Measurements from ENCODE around the gene CALR3. TPM values are rescaled to one million over a fixed set of nuclear protein-coding genes. Genes with fewer than 3 reads are reported as not detected.

CALR3 gene
- total RNA-seq, 3 donors from 2014 or later, result not detected

DNA sequence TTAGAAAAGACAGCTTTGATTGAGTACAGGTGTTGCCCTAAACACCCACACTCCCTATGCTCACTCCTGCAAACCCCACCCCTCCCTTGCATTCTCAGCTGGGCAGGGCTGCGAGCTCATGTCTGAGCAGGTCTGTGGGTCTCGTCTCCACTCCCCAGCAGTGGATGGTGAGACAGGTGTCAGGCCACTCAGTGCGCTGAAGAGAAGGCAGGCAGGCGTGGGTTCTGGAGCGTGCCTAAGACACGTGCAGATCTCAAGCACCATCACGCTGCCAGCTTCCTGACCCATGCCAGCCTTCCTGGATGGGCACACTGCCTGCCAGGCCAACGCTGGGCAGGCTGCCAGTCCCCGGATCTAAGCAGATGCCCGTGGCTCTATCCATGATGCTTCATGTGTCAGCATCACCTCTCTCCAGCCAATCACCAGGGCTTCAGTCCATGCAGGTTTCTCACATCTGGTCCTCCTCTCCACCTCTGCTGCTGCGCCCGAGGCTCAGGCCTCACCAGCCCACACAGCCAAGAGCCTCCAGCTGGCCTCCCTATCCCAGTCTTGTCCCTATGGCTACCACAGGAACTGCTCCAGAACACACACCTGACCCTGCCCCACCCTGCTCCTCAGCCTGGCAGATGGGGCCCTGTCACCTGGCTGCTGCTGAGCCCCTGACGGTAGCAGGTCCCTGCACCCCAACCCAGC is 66.8 kb downstream of the CALR3 start:
- no peak overlapping the region for H3K4me3 ChIP-seq
- no peaks in the 10 kb centered on the region for H3K4me1 ChIP-seq (ENCODE audit: low read depth)
- no peaks in the 10 kb centered on the region for H3K9me3 ChIP-seq
- intact Hi-C loops (cut with DNase I, micrococcal nuclease), result no loop called here
- TF ChIP-seq, protein P1, sequence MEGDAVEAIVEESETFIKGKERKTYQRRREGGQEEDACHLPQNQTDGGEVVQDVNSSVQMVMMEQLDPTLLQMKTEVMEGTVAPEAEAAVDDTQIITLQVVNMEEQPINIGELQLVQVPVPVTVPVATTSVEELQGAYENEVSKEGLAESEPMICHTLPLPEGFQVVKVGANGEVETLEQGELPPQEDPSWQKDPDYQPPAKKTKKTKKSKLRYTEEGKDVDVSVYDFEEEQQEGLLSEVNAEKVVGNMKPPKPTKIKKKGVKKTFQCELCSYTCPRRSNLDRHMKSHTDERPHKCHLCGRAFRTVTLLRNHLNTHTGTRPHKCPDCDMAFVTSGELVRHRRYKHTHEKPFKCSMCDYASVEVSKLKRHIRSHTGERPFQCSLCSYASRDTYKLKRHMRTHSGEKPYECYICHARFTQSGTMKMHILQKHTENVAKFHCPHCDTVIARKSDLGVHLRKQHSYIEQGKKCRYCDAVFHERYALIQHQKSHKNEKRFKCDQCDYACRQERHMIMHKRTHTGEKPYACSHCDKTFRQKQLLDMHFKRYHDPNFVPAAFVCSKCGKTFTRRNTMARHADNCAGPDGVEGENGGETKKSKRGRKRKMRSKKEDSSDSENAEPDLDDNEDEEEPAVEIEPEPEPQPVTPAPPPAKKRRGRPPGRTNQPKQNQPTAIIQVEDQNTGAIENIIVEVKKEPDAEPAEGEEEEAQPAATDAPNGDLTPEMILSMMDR (IDR thresholded peaks at IDR 0.05), result no peak
- no peaks in the 10 kb centered on the region for H3K36me3 ChIP-seq (ENCODE audit: low read depth)
- ATAC-seq (peak; percentile 30), DNase-seq (no peak)

Other genes starting within 250 kb of the CALR3 start
- 10 to 100 TPM in 2 of 3 donors, 1 to 10 TPM in 1; 8.1 to 29.5 (median 23.4) TPM for gene KLF2, start 171.3 kb downstream of the CALR3 start, total RNA-seq
- gene EPS15L1, start 24.2 kb downstream of the CALR3 start, total RNA-seq, result 10 to 100 TPM; 36.8 to 49.8 (median 40.0) TPM
- gene C19orf44, start 227 bp upstream of the CALR3 start, total RNA-seq, result 1 to 10 TPM; 2.0 to 8.4 (median 2.3) TPM
- 10 to 100 TPM; 36.3 to 43.0 (median 38.8) TPM for gene CHERP, start 46.3 kb upstream of the CALR3 start, total RNA-seq
- 10 to 100 TPM; 34.6 to 45.8 (median 44.0) TPM for gene SLC35E1, start 76.2 kb upstream of the CALR3 start, total RNA-seq
- gene MED26, start 132.0 kb upstream of the CALR3 start, total RNA-seq, result 10 to 100 TPM; 10.8 to 12.0 (median 11.2) TPM
- 10 to 100 TPM; 61.2 to 88.8 (median 70.1) TPM for gene SMIM7, start 164.0 kb upstream of the CALR3 start, total RNA-seq
- 1 to 10 TPM; 5.6 to 6.0 (median 5.8) TPM for gene TMEM38A, start 165.0 kb upstream of the CALR3 start, total RNA-seq
- 1 to 10 TPM in 1 of 3 donors, under 1 TPM in 2; 0.32 to 1.2 (median 0.41) TPM for gene NWD1, start 223.7 kb upstream of the CALR3 start, total RNA-seq

Data from mucosa of descending colon (tissue), 3 donors.